DLD1 (cell line): Measurements from ENCODE around the gene DVL1.

Source experiments
- in situ Hi-C: cut with HindIII; loops from 2 replicates; pipeline ENCODE4 v1.10.0; 2017; ENCODE audit warnings: low sequenced_read_pairs

Gene DVL1

GRCh38 chr1:1312450-1313314 is 36.5 kb downstream of the DVL1 start:
- in situ Hi-C loops = no loop called here

GRCh38 chr1:1311107-1312104 is 37.8 kb downstream of the DVL1 start:
- in situ Hi-C loops = no loop called here

GRCh38 chr1:1310476-1311053 is 38.7 kb downstream of the DVL1 start:
- in situ Hi-C loops = no loop called here

GRCh38 chr1:1310109-1310385 is 39.2 kb downstream of the DVL1 start:
- in situ Hi-C loops = no loop called here

- in situ Hi-C loops = no loop called here
Measured at GRCh38 chr1:1309251-1310108, 39.7 kb downstream of the DVL1 start.

- in situ Hi-C loops = no loop called here
Measured at GRCh38 chr1:1308756-1309250, 40.4 kb downstream of the DVL1 start.

- in situ Hi-C loops = no loop called here
Measured at GRCh38 chr1:1307923-1308755, 41.1 kb downstream of the DVL1 start, which contains the start of the genes ACAP3 and PUSL1. TSS of gene ACAP3 (minus strand) at chr1:1307930. CDS start at chr1:1307815, 115 bp downstream. TSS of gene PUSL1 (plus strand) at chr1:1308597. CDS start at chr1:1308644, 47 bp downstream.

GRCh38 chr1:1307261-1307922 is 41.8 kb downstream of the DVL1 start:
- in situ Hi-C loops = no loop called here

GRCh38 chr1:1306661-1307260 is 42.5 kb downstream of the DVL1 start:
- in situ Hi-C loops = no loop called here

- in situ Hi-C loops = no loop called here
Measured at GRCh38 chr1:1306070-1306660, 43.1 kb downstream of the DVL1 start.

- in situ Hi-C loops = no loop called here
Measured at GRCh38 chr1:1305300-1306069, 43.7 kb downstream of the DVL1 start.

- in situ Hi-C loops = no loop called here
Measured at GRCh38 chr1:1304331-1305299, 44.6 kb downstream of the DVL1 start.

- in situ Hi-C loops = no loop called here
Measured at GRCh38 chr1:1303736-1304135, 45.5 kb downstream of the DVL1 start.

- in situ Hi-C loops = no loop called here
Measured at GRCh38 chr1:1302951-1303509, 46.2 kb downstream of the DVL1 start.

- in situ Hi-C loops = no loop called here
Measured at GRCh38 chr1:1302006-1302430, 47.2 kb downstream of the DVL1 start.

GRCh38 chr1:1300352-1300739 is 48.9 kb downstream of the DVL1 start:
- in situ Hi-C loops = no loop called here
